SK-N-SH (cell line): Measurements from ENCODE around the gene ZBTB46. TPM values are rescaled to one million over a fixed set of nuclear protein-coding genes. Genes with fewer than 3 reads are reported as not detected.

Source experiments
- CTCF ChIA-PET: fragments of 300-600, 350-600 bp; formaldehyde crosslinking; extraction: SDS; loops from one replicate; lab custom pipeline; 2021; lab: Yijun Ruan, JAX
- POLR2A ChIA-PET: fragments of 350-600 bp; sonication (Branson Sonifier 250); formaldehyde crosslinking; extraction: SDS; loops from one replicate; lab custom pipeline; 2020; ENCODE audit warnings: antibody characterized with exemption, inconsistent platforms; lab: Yijun Ruan, JAX
- DNase-seq: peaks from one replicate; pipeline ENCODE4 v3.0.0; 2012
- H2AFZ ChIP-seq: fragments of 200-600 bp; sonication (generic); 2 replicates; pipeline ENCODE4 v1.8.1; 2016; ENCODE audit warnings: antibody characterized with exemption, mild to moderate bottlenecking, low read depth
- H3F3A ChIP-seq: fragments of 200-600 bp; sonication (generic); replicated peaks from 2 replicates; pipeline ENCODE3; 2016; ENCODE audit warnings: antibody characterized with exemption, mild to moderate bottlenecking; ENCODE audit not compliant: insufficient read depth
- H3K27ac ChIP-seq, 2 experiments: fragments of 200-500 bp in 1 of 2; fragments of 200-600 bp in 1 of 2; sonication (Bioruptor generic) in 1 of 2; sonication (generic), shearing (Covaris generic) in 1 of 2; 2 replicates each; pipeline versions ENCODE4 v1.5.1 to v1.6.1; 2014 to 2016; ENCODE audit warnings: low read depth in 2 of 2, inconsistent platforms in 1 of 2, low read length in 1 of 2, mild to moderate bottlenecking in 1 of 2, mixed read lengths in 1 of 2
- H3K27me3 ChIP-seq: fragments of 200-600 bp; sonication (generic), shearing (Covaris generic); 2 replicates; pipeline ENCODE4 v1.6.1; 2016; ENCODE audit warnings: mixed run types; ENCODE audit not compliant: insufficient read depth
- H3K36me3 ChIP-seq, 2 experiments: fragments of 200-500 bp in 1 of 2; fragments of 200-600 bp in 1 of 2; sonication (Bioruptor generic) in 1 of 2; sonication (generic) in 1 of 2; replicated peaks in 1 of 2; 2 replicates each; pipeline versions ENCODE3 to v1.5.1; 2014 to 2016; ENCODE audit warnings: low read length in 1 of 2, mild to moderate bottlenecking in 1 of 2; ENCODE audit not compliant: insufficient read depth in 2 of 2, control insufficient read depth in 1 of 2
- H3K4me1 ChIP-seq, 2 experiments: fragments of 200-500 bp in 1 of 2; fragments of 200-600 bp in 1 of 2; sonication (Bioruptor generic) in 1 of 2; sonication (generic), shearing (Covaris generic) in 1 of 2; 2 replicates each; pipeline versions ENCODE4 v1.5.1 to v1.6.1; 2014 to 2016; ENCODE audit warnings: low read depth in 1 of 2, low read length in 1 of 2, mixed run types in 1 of 2; ENCODE audit not compliant: insufficient read depth in 2 of 2, control insufficient read depth in 1 of 2
- H3K4me2 ChIP-seq: fragments of 200-600 bp; sonication (generic), shearing (Covaris generic); 2 replicates; pipeline ENCODE4 v1.6.1; 2017; ENCODE audit warnings: mixed run types
- H3K4me3 ChIP-seq, 2 experiments: fragments of 200-500 bp in 1 of 2; fragments of 200-600 bp in 1 of 2; sonication (Bioruptor generic) in 1 of 2; sonication (generic), shearing (Covaris generic) in 1 of 2; 2 replicates each; pipeline versions ENCODE4 v1.5.1 to v1.8.1; 2014 to 2016; ENCODE audit warnings: low read depth in 2 of 2, inconsistent platforms in 1 of 2, low read length in 1 of 2, mild to moderate bottlenecking in 1 of 2, mixed read lengths in 1 of 2, moderate library complexity in 1 of 2
- H3K79me2 ChIP-seq: fragments of 200-600 bp; sonication (generic); 2 replicates; pipeline ENCODE4 v1.8.1; 2017; ENCODE audit warnings: mild to moderate bottlenecking; ENCODE audit not compliant: insufficient read depth
- H3K9ac ChIP-seq: fragments of 200-600 bp; sonication (generic); 2 replicates; pipeline ENCODE4 v1.6.1; 2017; ENCODE audit warnings: mixed run types
- H3K9me2 ChIP-seq: fragments of 200-600 bp; sonication (generic); 2 replicates; pipeline ENCODE4 v1.6.1; 2017; ENCODE audit warnings: mixed run types
- H3K9me3 ChIP-seq: fragments of 200-600 bp; sonication (generic); 2 replicates; pipeline ENCODE4 v1.6.1; 2017; ENCODE audit warnings: mixed run types, mild to moderate bottlenecking, moderate library complexity
- H4K20me1 ChIP-seq: fragments of 200-600 bp; sonication (generic); 2 replicates; pipeline ENCODE4 v1.6.1; 2017; ENCODE audit warnings: mild to moderate bottlenecking, mixed run types; ENCODE audit not compliant: insufficient read depth
- FOSL2 ChIP-seq: IDR thresholded peaks from 2 replicates; pipeline ENCODE4 v1.4.0; 2012; ENCODE audit warnings: low read depth, mild to moderate bottlenecking, moderate library complexity, borderline replicate concordance
- GABPA ChIP-seq: IDR thresholded peaks from 2 replicates; pipeline ENCODE4 v1.4.0; 2012; ENCODE audit warnings: low read depth, mild to moderate bottlenecking
- JUND ChIP-seq: IDR thresholded peaks from 2 replicates; pipeline ENCODE4 v1.4.0; 2012
- NRF1 ChIP-seq: IDR thresholded peaks from 2 replicates; pipeline ENCODE4 v1.6.1; 2012; ENCODE audit warnings: low read depth, mild to moderate bottlenecking, low read length
- RCOR1 ChIP-seq: fragments of 150-350 bp; IDR thresholded peaks from 2 replicates; pipeline ENCODE4 v1.6.1; 2017; ENCODE audit warnings: antibody characterized with exemption, low read length
- REST ChIP-seq: IDR thresholded peaks from 2 replicates; pipeline ENCODE4 v1.6.1; 2012; ENCODE audit warnings: mild to moderate bottlenecking, low read depth, low read length, moderate library complexity
- SIN3A ChIP-seq: IDR thresholded peaks from 2 replicates; pipeline ENCODE4 v1.6.1; 2012; ENCODE audit warnings: low read depth, mild to moderate bottlenecking, low read length, moderate library complexity, borderline replicate concordance
- TAF1 ChIP-seq: IDR thresholded peaks from 2 replicates; pipeline ENCODE4 v1.6.1; 2012; ENCODE audit warnings: low read depth, mild to moderate bottlenecking, low read length, moderate library complexity, borderline replicate concordance
- USF2 ChIP-seq: fragments of 150-350 bp; IDR thresholded peaks from 2 replicates; pipeline ENCODE4 v1.6.1; 2017; ENCODE audit warnings: antibody characterized with exemption, low read length, low read depth, borderline replicate concordance
- YY1 ChIP-seq: IDR thresholded peaks from 2 replicates; pipeline ENCODE4 v1.4.0; 2012; ENCODE audit warnings: low read depth, mild to moderate bottlenecking
- WGBS: methylation state at CpG from one replicate; pipeline ENCODE4 v1.1.6; 2017; ENCODE audit warnings: low lambda C conversion rate; 5-methylcytosine and 5-hydroxymethylcytosine counted together
- polyA plus RNA-seq, 3 experiments: library from polyadenylated mRNA; depleted of rRNA; stranded (reverse); fragments of >200 nt; gene quantifications; 2 replicates each; pipeline ENCODE4 v1.2.3, GENCODE V29; 2012

Gene ZBTB46
- polyA plus RNA-seq, 1 of the 3 experiments (the other 2 are of a cell fraction): 0.15 TPM

- TF ChIP-seq REST: no peak
- no peak for TF ChIP-seq GABPA
- no peak for TF ChIP-seq RCOR1
Measured at GRCh38 chr20:63705232-63706026, 125.6 kb downstream of the ZBTB46 start (continued).

GRCh38 chr20:63704749-63705117 lies 126.3 kb downstream of the ZBTB46 start:
- Histone ChIP-seq H4K20me1 (no peaks in the 10 kb centered on the region), H3K27ac (no peak overlapping the region)
- no peak for TF ChIP-seq YY1
- no peak for TF ChIP-seq TAF1
- no peak for TF ChIP-seq USF2
- no peak for TF ChIP-seq NRF1
- TF ChIP-seq SIN3A: no peak
- no peak for TF ChIP-seq FOSL2
- no peak for TF ChIP-seq JUND
- TF ChIP-seq, all 33 proteins: peak for 0
- POLR2A ChIA-PET: no interaction called here
- no peaks in the 10 kb centered on the region for H3K27me3 ChIP-seq
- DNase-seq: no peak
- H3K4me1 ChIP-seq: peaks cover 2 to 30% of the 10 kb centered on the region in 2 experiments; a peak in 2 of 4 replicates
- H2AFZ ChIP-seq: no peak overlapping the region
- H3F3A ChIP-seq: no peaks in the 10 kb centered on the region
- CTCF ChIA-PET: interaction anchor here (1.8 kb wide), 1 partner anchor 34 kb away, joined by 4 read pairs; the partner anchor contains the start of gene SLC2A4RG
- peaks cover 50% of the 10 kb centered on the region for H3K79me2 ChIP-seq
- H3K4me3 ChIP-seq: no peak overlapping the region
- peaks cover 26 to 29% of the 10 kb centered on the region in 2 experiments for H3K36me3 ChIP-seq
- no peaks in the 10 kb centered on the region for H3K9me3 ChIP-seq
- H3K9ac ChIP-seq: no peak overlapping the region
- 87% methylated on average over 6 of the region's 6 CpGs for WGBS
- H3K4me2 ChIP-seq: no peak overlapping the region
- no peaks in the 10 kb centered on the region for H3K9me2 ChIP-seq
